H1 (cell line): ENCODE results near the gene ZNF211. TPM values are rescaled to one million over a fixed set of nuclear protein-coding genes. Genes with fewer than 3 reads are reported as not detected.
A peak's percentile ranks its signal among the peaks of the same experiment; 100 is the strongest.

Experiments used
- CTCF ChIA-PET: fragments of 300-600 bp; sonication (Branson Sonifier 250); formaldehyde crosslinking; loops from one replicate; lab custom pipeline; 2021; ENCODE audit not compliant: partially characterized antibody; lab: Charles Lee
- POLR2A ChIA-PET: fragments of 300-600 bp; sonication (Branson Sonifier 250); formaldehyde crosslinking; loops from one replicate; lab custom pipeline; 2021; ENCODE audit warnings: inconsistent platforms; ENCODE audit not compliant: partially characterized antibody; lab: Charles Lee
- DNase-seq, 2 experiments: peaks; one replicate each; pipeline versions ENCODE4 v3.0.0 to v3.0.0-alpha.2; 2010 to 2022; ENCODE audit warnings: low spot score in 2 of 2, low read depth in 1 of 2, mixed read lengths in 1 of 2
- FAIRE-seq: peaks from 2 replicates; lab custom pipeline; 2011; peaks lifted over from hg19 to GRCh38; lab: Jason Lieb, UNC
- H2AFZ ChIP-seq: 2 replicates; pipeline ENCODE4 v1.8.1; 2012; ENCODE audit warnings: low read length, inconsistent platforms
- H2AK5ac ChIP-seq: 2 replicates; pipeline ENCODE4 v1.6.1; 2013; ENCODE audit warnings: low read depth, low read length
- H2BK120ac ChIP-seq: replicated peaks from 2 replicates; pipeline ENCODE3; 2013; ENCODE audit warnings: low read depth, low read length, inconsistent platforms
- H2BK12ac ChIP-seq: 2 replicates; pipeline ENCODE4 v1.6.1; 2013; ENCODE audit warnings: low read depth, low read length
- H2BK15ac ChIP-seq: 2 replicates; pipeline ENCODE4 v1.6.1; 2013; ENCODE audit warnings: low read length
- H2BK20ac ChIP-seq: 2 replicates; pipeline ENCODE4 v1.6.1; 2013; ENCODE audit warnings: low read length
- H2BK5ac ChIP-seq: 2 replicates; pipeline ENCODE4 v1.6.1; 2013; ENCODE audit warnings: low read depth, low read length
- H3K14ac ChIP-seq: 2 replicates; pipeline ENCODE4 v1.6.1; 2013; ENCODE audit warnings: inconsistent platforms; ENCODE audit not compliant: insufficient read length
- H3K18ac ChIP-seq: 2 replicates; pipeline ENCODE4 v1.6.1; 2013; ENCODE audit warnings: low read length; ENCODE audit errors: extremely low read depth
- H3K23ac ChIP-seq: 2 replicates; pipeline ENCODE4 v1.6.1; 2013; ENCODE audit warnings: inconsistent platforms; ENCODE audit not compliant: insufficient read length
- H3K23me2 ChIP-seq: 2 replicates; pipeline ENCODE4 v1.6.1; 2013; ENCODE audit warnings: low read depth, low read length
- H3K27ac ChIP-seq: 2 replicates; pipeline ENCODE4 v1.6.1; 2011; ENCODE audit warnings: low read depth, low read length, inconsistent platforms
- H3K27me3 ChIP-seq, 4 experiments: replicated peaks in 1 of 4; 1 replicate in 1 of 4; 2 replicates in 3 of 4; pipeline versions ENCODE4 v1.6.1 to v1.8.1; 2011 to 2013; ENCODE audit warnings: low read length in 3 of 4, mild to moderate bottlenecking in 3 of 4, inconsistent platforms in 2 of 4, mixed read lengths in 2 of 4, moderate library complexity in 1 of 4; ENCODE audit not compliant: control insufficient read depth in 3 of 4, insufficient read depth in 3 of 4; ENCODE audit errors: extremely low read depth in 1 of 4
- H3K36me3 ChIP-seq, 4 experiments: 2 replicates each; pipeline versions ENCODE4 v1.6.1 to v1.8.1; 2011 to 2013; ENCODE audit warnings: mild to moderate bottlenecking in 4 of 4, low read length in 3 of 4, moderate library complexity in 2 of 4, control low read depth in 1 of 4, inconsistent platforms in 1 of 4; ENCODE audit not compliant: insufficient read depth in 4 of 4, control insufficient read depth in 2 of 4
- H3K4ac ChIP-seq: replicated peaks from 2 replicates; pipeline ENCODE3; 2013; ENCODE audit warnings: low read length, low read depth, mixed read lengths, inconsistent platforms; ENCODE audit not compliant: insufficient read length
- H3K4me1 ChIP-seq, 4 experiments: replicated peaks in 1 of 4; 1 replicate in 1 of 4; 2 replicates in 3 of 4; pipeline versions ENCODE4 v1.6.1 to v1.8.1; 2011 to 2013; ENCODE audit warnings: low read length in 3 of 4, inconsistent platforms in 2 of 4, mixed read lengths in 1 of 4; ENCODE audit not compliant: insufficient read depth in 4 of 4, control insufficient read depth in 3 of 4
- H3K4me2 ChIP-seq, 2 experiments: 2 replicates each; pipeline versions ENCODE4 v1.6.1 to v1.8.1; 2011 to 2013; ENCODE audit warnings: low read depth in 2 of 2, low read length in 2 of 2, control low read depth in 1 of 2, inconsistent platforms in 1 of 2, mild to moderate bottlenecking in 1 of 2; ENCODE audit not compliant: insufficient read depth in 1 of 2
- H3K4me3 ChIP-seq, 4 experiments: fragments of 200-600, 300-600 bp in 1 of 4; sonication (generic), shearing (Covaris generic), sonication (Bioruptor Twin) in 1 of 4; 2 replicates each; pipeline versions ENCODE4 v1.5.1 to v1.8.1; 2011 to 2016; ENCODE audit warnings: low read length in 4 of 4, low read depth in 3 of 4, control low read depth in 2 of 4, inconsistent platforms in 2 of 4, mild to moderate bottlenecking in 2 of 4, mixed read lengths in 1 of 4, moderate library complexity in 1 of 4; ENCODE audit not compliant: insufficient read depth in 2 of 4; ENCODE audit errors: extremely low read depth in 1 of 4
- H3K56ac ChIP-seq: replicated peaks from 2 replicates; pipeline ENCODE3; 2013; ENCODE audit warnings: low read depth, mild to moderate bottlenecking, mixed read lengths, low read length, inconsistent platforms; ENCODE audit not compliant: insufficient read length
- H3K79me1 ChIP-seq: 2 replicates; pipeline ENCODE4 v1.6.1; 2013; ENCODE audit warnings: low read depth, low read length, control low read depth
- H3K79me2 ChIP-seq, 2 experiments: 2 replicates each; pipeline versions ENCODE4 v1.6.1 to v1.8.1; 2012 to 2013; ENCODE audit warnings: low read length in 2 of 2, mild to moderate bottlenecking in 2 of 2, inconsistent platforms in 1 of 2; ENCODE audit not compliant: insufficient read depth in 2 of 2, control insufficient read depth in 1 of 2
- H3K9ac ChIP-seq, 4 experiments: replicated peaks in 1 of 4; 1 replicate in 1 of 4; 2 replicates in 3 of 4; pipeline versions ENCODE4 v1.6.1 to v1.8.1; 2011 to 2013; ENCODE audit warnings: low read depth in 3 of 4, low read length in 3 of 4, control low read depth in 2 of 4, mild to moderate bottlenecking in 2 of 4, moderate library complexity in 2 of 4, inconsistent platforms in 1 of 4; ENCODE audit errors: extremely low read depth in 1 of 4
- H3K9me3 ChIP-seq, 2 experiments: 2 replicates each; pipeline versions ENCODE4 v1.6.1 to v1.8.1; 2012 to 2013; ENCODE audit warnings: mild to moderate bottlenecking in 2 of 2, moderate library complexity in 2 of 2, control low read depth in 1 of 2, inconsistent platforms in 1 of 2, low read depth in 1 of 2, low read length in 1 of 2, mixed read lengths in 1 of 2; ENCODE audit not compliant: insufficient read depth in 2 of 2
- H4K20me1 ChIP-seq, 2 experiments: replicated peaks in 1 of 2; 2 replicates each; pipeline versions ENCODE3 to v1.8.1; 2011 to 2013; ENCODE audit warnings: inconsistent platforms in 2 of 2, low read length in 2 of 2, mild to moderate bottlenecking in 1 of 2; ENCODE audit not compliant: insufficient read depth in 2 of 2, control insufficient read depth in 1 of 2
- H4K5ac ChIP-seq: 2 replicates; pipeline ENCODE4 v1.6.1; 2013; ENCODE audit warnings: low read length, low read depth, mixed read lengths, inconsistent platforms; ENCODE audit not compliant: insufficient read length
- H4K8ac ChIP-seq: 2 replicates; pipeline ENCODE4 v1.8.0; 2013; ENCODE audit warnings: mild to moderate bottlenecking, moderate library complexity, low read length, inconsistent platforms; ENCODE audit not compliant: insufficient read depth; ENCODE audit errors: extremely low read depth
- H4K91ac ChIP-seq: replicated peaks from 2 replicates; pipeline ENCODE3; 2013; ENCODE audit warnings: low read length, mixed read lengths, inconsistent platforms; ENCODE audit not compliant: insufficient read length
- BCL11A ChIP-seq, 2 experiments: IDR thresholded peaks; one replicate each; pipeline ENCODE4 v1.6.1; 2011; ENCODE audit warnings: low read depth in 2 of 2, low read length in 2 of 2, mild to moderate bottlenecking in 2 of 2
- KDM5A ChIP-seq: fragments of 200-600 bp; IDR thresholded peaks from 2 replicates; pipeline ENCODE4 v1.7.1; 2012; ENCODE audit warnings: mild to moderate bottlenecking, low read length, inconsistent platforms, mixed read lengths
- MAFK ChIP-seq: IDR thresholded peaks from 2 replicates; pipeline ENCODE4 v1.6.1; 2012; ENCODE audit warnings: low read depth, mild to moderate bottlenecking, improper control_type of control experiment, low read length
- POLR2A ChIP-seq, 2 experiments: IDR thresholded peaks; 1 replicate in 1 of 2; 2 replicates in 1 of 2; pipeline ENCODE4 v1.6.1; 2011; ENCODE audit warnings: low read depth in 2 of 2, low read length in 2 of 2, mild to moderate bottlenecking in 2 of 2; ENCODE audit errors: control extremely low read depth in 1 of 2
- RBBP5 ChIP-seq: IDR thresholded peaks from 2 replicates; pipeline ENCODE4 v1.7.1; 2012; ENCODE audit warnings: low read depth, mild to moderate bottlenecking, inconsistent platforms, low read length, moderate library complexity, borderline replicate concordance
- RFX5 ChIP-seq: IDR thresholded peaks from 2 replicates; pipeline ENCODE4 v1.6.1; 2011; ENCODE audit warnings: low read depth, low read length, improper control_type of control experiment, borderline replicate concordance
- RNF2 ChIP-seq: fragments of 200-900, 300-1000 bp; sonication (generic); IDR thresholded peaks from 2 replicates; pipeline ENCODE4 v1.7.1; 2016; ENCODE audit warnings: borderline replicate concordance, low read depth, mild to moderate bottlenecking, antibody characterized with exemption, low read length; ENCODE audit not compliant: poor library complexity, severe bottlenecking; ENCODE audit errors: missing control alignments
- RXRA ChIP-seq: IDR thresholded peaks from 2 replicates; pipeline ENCODE4 v1.6.1; 2011; ENCODE audit warnings: low read depth, mild to moderate bottlenecking, low read length, moderate library complexity; ENCODE audit not compliant: insufficient read depth
- SIRT6 ChIP-seq: IDR thresholded peaks from one replicate; pipeline ENCODE4 v1.7.1; 2012; ENCODE audit warnings: low read length, inconsistent platforms
- TCF12 ChIP-seq: IDR thresholded peaks from 2 replicates; pipeline ENCODE4 v1.6.1; 2011; ENCODE audit warnings: low read depth, mild to moderate bottlenecking, low read length
- TEAD4 ChIP-seq: IDR thresholded peaks from 2 replicates; pipeline ENCODE4 v1.6.1; 2012; ENCODE audit warnings: low read depth, low read length, inconsistent platforms, mixed read lengths
- ZNF274 ChIP-seq: IDR thresholded peaks from 2 replicates; pipeline ENCODE4 v1.7.0; 2012; ENCODE audit warnings: low read length, borderline replicate concordance; ENCODE audit errors: extremely low read depth
- WGBS, 2 experiments: shearing (Covaris generic) in 1 of 2; methylation state at CpG; one replicate each; pipeline versions ENCODE4 v1.1.6 to v1.1.7; 2013 to 2015; ENCODE audit warnings: low lambda C conversion rate in 2 of 2, mixed read lengths in 2 of 2, inconsistent platforms in 1 of 2, low coverage in 1 of 2, missing lambda C conversion rate in 1 of 2; ENCODE audit not compliant: insufficient replicate concordance in 2 of 2, insufficient coverage in 1 of 2, insufficient read length in 1 of 2; ENCODE audit errors: extremely low coverage in 1 of 2, missing lambda C conversion rate in 1 of 2; 5-methylcytosine and 5-hydroxymethylcytosine counted together
- polyA plus RNA-seq, 7 experiments: library from polyadenylated mRNA; depleted of rRNA in 3 of 7; stranded (reverse) in 5 of 7; unstranded in 2 of 7; fragments of >200 nt in 5 of 7; fragments of 200-250 nt in 2 of 7; gene quantifications; 1 replicate in 5 of 7; 2 replicates in 1 of 7; 4 replicates in 1 of 7; pipeline versions ENCODE4 v1.2.1 to v1.2.3, GENCODE V29; 2011 to 2013; ENCODE audit warnings: missing spikeins in 2 of 7, mixed read lengths in 2 of 7
- total RNA-seq: library from RNA; stranded (reverse); fragmentation: NEBNext Ultra II Directional; extraction: Animal tissue kit (Norgen Biotek cat#: 25700); gene quantifications from 2 replicates; pipeline ENCODE4 v1.2.1, GENCODE V29; 2021
- TF ChIP-seq, protein P1 (sequence below): IDR thresholded peaks from 2 replicates; pipeline ENCODE4 v1.6.1; 2012; ENCODE audit warnings: inconsistent platforms

ZNF211 gene
- total and polyA plus RNA-seq, 2 of the 8 experiments (the other 6 are each of a cell fraction or from before 2014, with no cell fraction given): 7.5 to 15.7 TPM

DNA sequence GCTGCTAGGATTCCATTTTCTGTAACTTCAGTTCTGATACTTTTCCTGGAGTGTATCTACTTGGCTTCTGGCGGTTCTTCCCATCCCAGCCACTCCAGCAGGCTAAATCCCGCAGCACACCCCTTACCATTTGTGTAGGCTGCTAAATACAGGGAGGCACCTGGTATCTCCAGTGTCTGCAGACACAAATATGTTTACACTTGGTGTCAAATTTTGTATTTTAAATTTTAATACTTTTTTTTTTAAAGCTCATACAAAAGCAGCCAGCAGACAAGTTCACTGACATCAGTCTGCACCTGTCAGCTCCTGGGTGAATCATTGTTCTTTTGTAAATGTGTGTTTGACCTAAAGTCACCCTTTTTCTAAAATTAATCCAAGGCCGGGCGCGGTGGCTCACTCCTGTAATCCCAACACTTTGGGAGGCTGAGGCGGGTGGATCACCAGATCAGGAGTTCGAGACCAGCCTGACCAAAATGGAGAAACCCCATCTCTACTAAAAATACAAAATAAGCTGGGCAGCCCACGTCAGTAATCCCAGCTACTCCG, 32.4 kb downstream of the ZNF211 start:
- H3K4me1 ChIP-seq: peaks cover 2 to 5% (median 4%) of the 10 kb centered on the region in 4 experiments
- H4K20me1 ChIP-seq: peaks cover 0 to 1% of the 10 kb centered on the region in 2 experiments
- no peak overlapping the region for H2BK20ac ChIP-seq
- H3K27me3 ChIP-seq: no peaks in the 10 kb centered on the region; a peak in 2 of 7 replicates
- CTCF ChIA-PET: interaction anchor here (1.2 to 3.7 kb wide), 3 partner anchors 12 to 16 kb away, joined by 6 to 14 read pairs (median 7); partner anchors contain the start of gene ZNF551
- H3K23ac ChIP-seq: no peak overlapping the region
- peak overlapping the region in 2 of 4 experiments; percentile 54 to 72; a peak in 2 of 8 replicates for H3K4me3 ChIP-seq
- H4K91ac ChIP-seq: no peak overlapping the region
- H3K4ac ChIP-seq: no peak overlapping the region
- no peaks in the 10 kb centered on the region for H3K9me3 ChIP-seq
- POLR2A ChIA-PET: interaction anchor here (0.6 to 3.2 kb wide), 17 partner anchors 8 to 230 kb away, joined by 3 to 26 read pairs (median 3); partner anchors contain the start of genes ZNF134, ZNF154, ZNF551 and ZNF749
- H3K79me2 ChIP-seq: no peaks in the 10 kb centered on the region
- no peak overlapping the region for H4K5ac ChIP-seq
- H3K23me2 ChIP-seq: peaks cover 4% of the 10 kb centered on the region
- no peaks in the 10 kb centered on the region for H3K36me3 ChIP-seq
- H3K27ac ChIP-seq: no peak overlapping the region
- TF ChIP-seq TCF12: no peak
- no peak for TF ChIP-seq TEAD4
- no peak for TF ChIP-seq RFX5
- TF ChIP-seq BCL11A (IDR thresholded peaks at IDR 0.05; ENCODE audit: low read depth in 2 of 2, low read length in 2 of 2): no peak
- no peak for TF ChIP-seq RNF2
- TF ChIP-seq, protein P1, sequence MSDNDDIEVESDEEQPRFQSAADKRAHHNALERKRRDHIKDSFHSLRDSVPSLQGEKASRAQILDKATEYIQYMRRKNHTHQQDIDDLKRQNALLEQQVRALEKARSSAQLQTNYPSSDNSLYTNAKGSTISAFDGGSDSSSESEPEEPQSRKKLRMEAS: no peak
- TF ChIP-seq POLR2A (IDR thresholded peaks at IDR 0.05; ENCODE audit: control extremely low read depth in 1 of 2, low read depth in 2 of 2, low read length in 2 of 2): no peak
- TF ChIP-seq SIRT6: no peak
- TF ChIP-seq ZNF274: no peak
- TF ChIP-seq KDM5A: no peak
- TF ChIP-seq MAFK: no peak
- no peak for TF ChIP-seq RBBP5
- no peak for TF ChIP-seq RXRA
- no peak for FAIRE-seq
- no peak overlapping the region for H3K14ac ChIP-seq
- WGBS, 2 experiments: 88% methylated on average over 9 of the region's 9 CpGs; no CpG with 5 or more reads in 1 of the 2 experiments
- H2AFZ ChIP-seq: peak overlapping the region; percentile 96
- H2BK120ac ChIP-seq: no peak overlapping the region
- H2AK5ac ChIP-seq: no peak overlapping the region
- no peak for DNase-seq
- H4K8ac ChIP-seq: no peak overlapping the region
- no peaks in the 10 kb centered on the region for H3K79me1 ChIP-seq
- H3K9ac ChIP-seq: no peak overlapping the region
- peak overlapping the region; percentile 74 to 86; a peak in 3 of 4 replicates for H3K4me2 ChIP-seq
- H2BK5ac ChIP-seq: no peak overlapping the region
- H3K18ac ChIP-seq: no peak overlapping the region
- no peak overlapping the region for H2BK15ac ChIP-seq
- H3K56ac ChIP-seq: no peak overlapping the region
- 0 out of 2 replicates have a peak overlapping the region, but pooled peaks have one; percentile 17 for H2BK12ac ChIP-seq
